Thymus (tissue), 11 donors: ENCODE data around the gene MED12. TPM values are rescaled to one million over a fixed set of nuclear protein-coding genes. Genes with fewer than 3 reads are reported as not detected.
"Not testable (repeated sequence)": the region's sequence is repeated elsewhere in the genome, so short reads cannot be mapped to it uniquely, and the experiment has no call there.

ENCODE experiments used
- DNase-seq, 9 donors: peaks; one replicate each; pipeline ENCODE4 v3.0.0-alpha.2; 2013; ENCODE audit warnings: low spot score in 9 of 9, low read depth in 6 of 9, missing footprints in 1 of 9
- H3K27ac ChIP-seq, 2 donors: one replicate each; pipeline ENCODE4 v1.5.1; 2013; ENCODE audit warnings: control low read depth in 1 of 2, low read depth in 1 of 2, low read length in 1 of 2, mild to moderate bottlenecking in 1 of 2, moderate library complexity in 1 of 2
- H3K27me3 ChIP-seq, 2 donors: one replicate each; pipeline ENCODE4 v1.5.1; 2013; ENCODE audit warnings: low read length in 1 of 2; ENCODE audit not compliant: control insufficient read depth in 2 of 2, insufficient read depth in 1 of 2
- H3K36me3 ChIP-seq, 2 donors: one replicate each; pipeline ENCODE4 v1.5.1; 2013; ENCODE audit warnings: low read length in 1 of 2, mild to moderate bottlenecking in 1 of 2, moderate library complexity in 1 of 2; ENCODE audit not compliant: control insufficient read depth in 2 of 2, insufficient read depth in 2 of 2
- H3K4me1 ChIP-seq, 2 donors: one replicate each; pipeline ENCODE4 v1.5.1; 2013; ENCODE audit warnings: low read length in 2 of 2; ENCODE audit not compliant: control insufficient read depth in 2 of 2, insufficient read depth in 2 of 2
- H3K4me3 ChIP-seq, 2 donors: one replicate each; pipeline ENCODE4 v1.5.1; 2013; ENCODE audit warnings: low read length in 2 of 2, control low read depth in 1 of 2, mild to moderate bottlenecking in 1 of 2
- H3K9me3 ChIP-seq, 2 donors: one replicate each; pipeline ENCODE4 v1.5.1; 2013; ENCODE audit warnings: low read length in 1 of 2, mild to moderate bottlenecking in 1 of 2; ENCODE audit not compliant: control insufficient read depth in 2 of 2, insufficient read depth in 1 of 2
- WGBS: extraction: QIAGEN DNeasy Blood & Tissue Kit; methylation state at CpG from one replicate; pipeline ENCODE4 v1.1.7; 2013; 5-methylcytosine and 5-hydroxymethylcytosine counted together
- polyA plus RNA-seq: library from polyadenylated mRNA; stranded (reverse); fragments of 200-250 nt; gene quantifications from one replicate; pipeline ENCODE4 v1.2.3, GENCODE V29; 2013
- total RNA-seq: library from RNA; stranded (reverse); fragments of 120-200 nt; gene quantifications from one replicate; pipeline ENCODE4 v1.2.4, GENCODE V29; 2013
- donor health status: healthy.

The MED12 gene
- total and polyA plus RNA-seq, 2 donors: 9.3 to 11.0 TPM

DNA sequence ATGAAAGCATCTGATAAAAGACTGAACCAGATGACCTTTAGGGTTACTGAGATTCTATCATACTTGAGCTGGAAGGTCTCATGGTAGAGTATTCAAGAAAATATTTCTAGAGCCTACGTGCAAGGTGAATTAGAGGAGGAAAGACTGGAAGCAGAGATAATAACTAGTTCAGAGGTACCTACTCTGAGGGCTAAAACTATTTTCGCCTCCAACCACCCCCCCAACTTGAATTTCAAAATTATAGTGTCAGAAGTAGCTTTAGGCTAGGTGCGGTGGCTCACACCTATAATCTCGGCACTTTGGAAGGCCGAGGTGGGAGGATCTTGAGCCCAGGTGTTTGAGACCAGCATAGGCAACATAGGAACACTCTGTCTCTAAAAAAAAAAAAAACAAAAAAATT lies 57.1 kb downstream of the MED12 start:
- WGBS: over 99% methylated on average over 5 of the region's 5 CpGs
- H3K27me3 ChIP-seq: no peaks in the 10 kb centered on the region
- no peak for DNase-seq
- H3K4me3 ChIP-seq: no peak overlapping the region
- H3K9me3 ChIP-seq: no peaks in the 10 kb centered on the region
- peaks cover 0 to 3% of the 10 kb centered on the region in 2 donors for H3K36me3 ChIP-seq
- peaks cover 0 to 10% of the 10 kb centered on the region in 2 donors for H3K4me1 ChIP-seq
- no peak overlapping the region for H3K27ac ChIP-seq

DNA sequence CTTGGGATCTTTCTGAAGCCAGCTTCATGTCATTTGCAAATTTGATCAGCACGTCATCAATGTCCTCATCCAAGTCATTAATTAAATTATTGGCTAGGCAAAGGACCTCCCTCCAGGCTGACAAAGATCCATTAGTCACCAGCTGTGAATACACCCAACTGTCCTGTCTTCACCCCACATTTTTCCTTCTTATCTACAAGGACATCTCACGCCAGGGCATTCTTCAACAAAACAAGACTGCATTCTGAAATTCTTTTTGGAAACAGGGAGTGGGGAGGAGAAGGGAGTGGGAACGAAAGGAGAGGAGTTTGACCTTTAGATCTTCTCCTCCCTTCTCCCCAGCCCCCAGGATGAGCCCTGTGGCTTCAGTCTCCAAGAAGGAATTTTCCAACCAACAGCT lies 58.9 kb downstream of the MED12 start:
- Histone ChIP-seq H3K4me3 (no peak overlapping the region), H3K9me3 (no peaks in the 10 kb centered on the region), H3K36me3 (peaks cover 0 to 3% of the 10 kb centered on the region in 2 donors), H3K27ac (no peak overlapping the region), H3K4me1 (peaks cover 0 to 8% of the 10 kb centered on the region in 2 donors), H3K27me3 (no peaks in the 10 kb centered on the region)
- DNase-seq: no peak
- WGBS: 98% methylated on average over 3 of the region's 3 CpGs

DNA sequence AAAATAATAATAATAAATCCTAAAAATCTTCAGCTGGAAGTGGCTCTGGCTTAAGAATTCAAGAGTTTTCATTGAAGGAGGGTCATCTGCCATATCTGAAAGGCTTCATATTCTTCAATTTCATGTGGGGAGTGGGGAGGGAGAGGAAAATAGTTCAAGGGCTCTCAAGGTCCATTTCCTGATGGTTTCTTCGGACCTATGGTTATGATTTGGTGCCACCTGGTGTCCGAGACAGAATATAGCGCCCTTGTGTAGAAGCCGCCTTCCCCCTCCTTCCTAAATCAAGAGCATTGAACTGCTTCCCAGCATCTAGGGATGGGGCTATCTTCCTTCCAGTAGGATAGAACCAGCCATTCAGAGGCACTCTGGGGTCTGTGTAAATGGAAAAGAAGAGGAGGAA lies 60.5 kb downstream of the MED12 start:
- Histone ChIP-seq H3K27me3 (no peaks in the 10 kb centered on the region), H3K4me3 (no peak overlapping the region), H3K27ac (no peak overlapping the region), H3K9me3 (no peaks in the 10 kb centered on the region), H3K4me1 (peaks cover 4 to 20% of the 10 kb centered on the region in 2 donors), H3K36me3 (peaks cover 0 to 3% of the 10 kb centered on the region in 2 donors)
- DNase-seq: peak in 4 of 9 donors; percentile 35 to 68 (median 50)
- 9% methylated on average over 4 of the region's 4 CpGs for WGBS

- not testable (repeated sequence) for H3K4me3 ChIP-seq, H3K27ac ChIP-seq, H3K27me3 ChIP-seq, DNase-seq, H3K36me3 ChIP-seq, H3K9me3 ChIP-seq
- WGBS: 96% methylated on average over 9 of the region's 9 CpGs
- peaks cover 4 to 27% of the 10 kb centered on the region in 2 donors for H3K4me1 ChIP-seq
Observed at GRCh38 chrX:71180579-71181265, 62.3 kb downstream of the MED12 start.

- H3K36me3 ChIP-seq: peaks cover 0 to 3% of the 10 kb centered on the region in 2 donors
- DNase-seq: peak in 1 of 9 donors; percentile 38
- WGBS: 1% methylated on average over 10 of the region's 10 CpGs
Observed at GRCh38 chrX:71181558-71181909, 63.1 kb downstream of the MED12 start.

GRCh38 chrX:71181910-71182799 lies 63.8 kb downstream of the MED12 start:
- DNase-seq: peak in 7 of 9 donors; percentile 67 to 94 (median 85)
- Histone ChIP-seq H3K27ac (peak overlapping the region; percentile 95 to 97), H3K27me3 (no peaks in the 10 kb centered on the region), H3K4me3 (peak overlapping the region; percentile 53 to 67), H3K36me3 (peaks cover 0 to 3% of the 10 kb centered on the region in 2 donors), H3K9me3 (no peaks in the 10 kb centered on the region), H3K4me1 (peaks cover 4 to 27% of the 10 kb centered on the region in 2 donors)
- under 1% methylated on average over 42 of the region's 42 CpGs for WGBS

More at GRCh38 chrX:71181558-71181909, 63.1 kb downstream of the MED12 start:
- H3K9me3 ChIP-seq: no peaks in the 10 kb centered on the region
- peak overlapping the region; percentile 95 to 97 for H3K27ac ChIP-seq
- peak overlapping the region; percentile 53 to 67 for H3K4me3 ChIP-seq
- H3K4me1 ChIP-seq: peaks cover 4 to 27% of the 10 kb centered on the region in 2 donors
- no peaks in the 10 kb centered on the region for H3K27me3 ChIP-seq

DNA sequence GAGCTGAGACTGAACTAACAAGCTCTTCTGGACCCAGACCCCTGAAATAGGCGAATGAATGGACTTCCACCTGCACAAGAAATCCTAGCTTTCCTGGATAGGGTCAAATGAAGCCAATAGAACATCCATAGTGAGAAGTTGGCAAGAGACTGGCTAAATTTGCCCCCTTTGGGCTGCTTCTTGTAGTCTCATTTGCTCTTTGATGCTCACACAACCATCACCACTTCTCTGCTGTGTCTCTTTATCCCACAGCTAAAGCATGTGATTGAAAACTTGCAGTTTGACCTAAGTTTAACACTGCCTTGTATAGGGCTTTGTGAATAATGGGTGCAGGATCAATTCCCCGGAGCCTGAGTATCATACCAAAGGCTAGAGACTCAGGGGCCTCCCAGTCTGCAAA lies 64.5 kb downstream of the MED12 start:
- DNase-seq: peak in 1 of 9 donors; percentile 37
- H3K27ac ChIP-seq: peak overlapping the region; percentile 95 to 97

DNA sequence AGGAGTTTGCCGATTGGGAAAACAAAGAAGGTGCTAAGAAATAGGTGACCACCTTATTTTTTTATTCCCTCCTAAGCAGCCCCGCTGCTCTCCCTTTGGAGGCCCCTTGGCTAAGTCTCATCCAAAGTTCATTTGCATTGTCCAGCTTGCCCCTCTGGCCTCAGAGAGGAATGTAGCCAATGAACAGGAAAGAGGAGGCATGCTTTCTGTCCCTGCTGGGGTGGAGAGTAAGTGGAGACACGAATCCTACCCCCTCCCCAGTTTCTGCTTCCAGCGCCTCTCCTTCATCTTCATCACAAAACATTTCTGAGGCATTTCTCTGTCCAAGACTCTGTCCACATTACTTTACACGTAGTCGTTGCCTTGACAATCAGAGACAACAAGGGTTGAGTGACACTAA lies 64.9 kb downstream of the MED12 start:
- no peak for DNase-seq
- Histone ChIP-seq H3K4me1 (peaks cover 4 to 27% of the 10 kb centered on the region in 2 donors), H3K27me3 (no peaks in the 10 kb centered on the region), H3K9me3 (no peaks in the 10 kb centered on the region), H3K27ac (no peak overlapping the region), H3K4me3 (no peak overlapping the region), H3K36me3 (no peaks in the 10 kb centered on the region)
- 91% methylated on average over 6 of the region's 6 CpGs for WGBS

More for the DNA sequence above, 64.5 kb downstream of the MED12 start:
- H3K36me3 ChIP-seq: no peaks in the 10 kb centered on the region
- H3K9me3 ChIP-seq: no peaks in the 10 kb centered on the region
- peak overlapping the region; percentile 53 to 67 for H3K4me3 ChIP-seq
- WGBS: 65% methylated on average over 2 of the region's 2 CpGs
- H3K27me3 ChIP-seq: no peaks in the 10 kb centered on the region
- peaks cover 4 to 27% of the 10 kb centered on the region in 2 donors for H3K4me1 ChIP-seq

DNA sequence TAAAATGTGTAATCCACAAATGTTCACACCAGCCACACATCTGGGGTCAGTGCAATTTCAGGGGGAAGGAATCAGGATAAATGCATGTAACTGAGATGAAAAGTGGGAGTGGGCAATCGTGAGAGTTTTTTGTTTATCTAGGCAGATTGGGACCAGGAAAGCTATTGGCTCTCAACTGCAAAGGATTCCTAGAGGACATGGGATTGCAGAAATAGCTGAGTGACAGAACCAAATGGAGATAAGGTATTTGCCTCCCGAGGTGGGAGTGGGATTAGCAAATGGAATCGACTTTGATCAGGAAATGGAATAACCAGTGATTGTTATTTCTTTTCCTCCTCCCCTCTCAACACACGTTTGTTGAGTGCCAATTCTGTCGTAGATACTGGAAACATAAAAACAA lies 65.7 kb downstream of the MED12 start:
- WGBS: 98% methylated on average over 5 of the region's 5 CpGs
- H3K27ac ChIP-seq: no peak overlapping the region
- H3K27me3 ChIP-seq: no peaks in the 10 kb centered on the region
- DNase-seq: no peak
- H3K36me3 ChIP-seq: no peaks in the 10 kb centered on the region
- H3K4me1 ChIP-seq: peaks cover 4 to 27% of the 10 kb centered on the region in 2 donors
- H3K4me3 ChIP-seq: no peak overlapping the region
- no peaks in the 10 kb centered on the region for H3K9me3 ChIP-seq
